ENCODE results near the gene ZCCHC8. TPM values are rescaled to one million over a fixed set of nuclear protein-coding genes. Genes with fewer than 3 reads are reported as not detected.

ZCCHC8 gene
- polyA plus RNA-seq, 2 of the 4 experiments (the other 2 are of a cell fraction), result 20.9 to 40.1 TPM

DNA sequence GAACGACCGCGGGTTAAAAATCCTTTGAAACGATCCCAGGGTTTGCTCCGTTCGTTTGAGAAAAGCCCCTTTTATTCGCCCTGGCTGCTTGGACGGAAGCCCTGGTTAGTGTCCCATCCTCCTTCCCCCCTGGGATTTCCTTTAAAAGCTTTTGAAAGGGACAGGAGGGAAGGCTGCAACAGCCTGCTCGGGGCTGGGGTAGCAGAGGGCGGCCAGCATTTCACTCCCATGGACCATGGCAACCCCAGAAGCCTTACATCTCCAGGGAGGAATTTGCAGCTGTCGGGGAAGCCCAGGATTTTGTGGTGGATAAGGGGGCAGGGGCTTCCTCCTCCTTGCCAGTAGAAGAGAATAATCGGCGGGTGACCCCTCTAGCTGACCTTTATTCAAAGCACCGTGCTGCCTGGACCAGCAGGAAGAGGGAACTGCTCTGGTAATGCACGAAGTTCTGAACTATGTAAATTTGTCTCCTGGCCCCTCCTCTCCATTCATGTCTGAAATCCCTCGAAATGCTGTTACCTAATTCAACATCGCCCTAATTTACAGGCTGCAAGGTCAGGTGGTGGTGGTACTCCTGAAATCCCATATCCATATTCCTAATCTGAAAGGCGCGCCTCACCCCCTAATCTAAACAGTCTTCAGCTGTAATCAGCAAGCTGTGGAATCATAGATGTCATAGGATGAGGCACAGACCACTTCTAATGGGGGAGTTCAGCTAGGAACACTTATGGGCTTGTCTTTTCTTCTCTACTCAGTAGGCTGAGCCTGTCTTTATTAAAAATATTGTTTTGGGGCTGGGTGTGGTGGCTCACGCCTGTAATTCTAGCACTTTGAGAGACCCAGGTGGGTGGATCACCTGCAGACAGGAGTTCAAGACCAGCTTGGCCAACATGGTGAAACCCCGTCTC lies 77.2 kb downstream of the ZCCHC8 start:
- H3K4me1 ChIP-seq, result peaks cover 39% of the 10 kb centered on the region
- WGBS (ENCODE audit: missing lambda C conversion rate), result 18% methylated on average over 21 of the region's 21 CpGs
- POLR2A ChIA-PET, result interaction anchor here (0.8 to 1.9 kb wide), 7 partner anchors 10 to 77 kb away, joined by 3 to 19 read pairs (median 6); partner anchors contain the start of gene ZCCHC8
- no peaks in the 10 kb centered on the region for H3K9me3 ChIP-seq
- DNase-seq (ENCODE audit: low read depth in 1 of 2, low spot score in 1 of 2) (peak in 1 of 2 experiments; percentile 77), ATAC-seq (peak; percentile 49 to 69), FAIRE-seq (no peak)
- TF ChIP-seq, protein P1, sequence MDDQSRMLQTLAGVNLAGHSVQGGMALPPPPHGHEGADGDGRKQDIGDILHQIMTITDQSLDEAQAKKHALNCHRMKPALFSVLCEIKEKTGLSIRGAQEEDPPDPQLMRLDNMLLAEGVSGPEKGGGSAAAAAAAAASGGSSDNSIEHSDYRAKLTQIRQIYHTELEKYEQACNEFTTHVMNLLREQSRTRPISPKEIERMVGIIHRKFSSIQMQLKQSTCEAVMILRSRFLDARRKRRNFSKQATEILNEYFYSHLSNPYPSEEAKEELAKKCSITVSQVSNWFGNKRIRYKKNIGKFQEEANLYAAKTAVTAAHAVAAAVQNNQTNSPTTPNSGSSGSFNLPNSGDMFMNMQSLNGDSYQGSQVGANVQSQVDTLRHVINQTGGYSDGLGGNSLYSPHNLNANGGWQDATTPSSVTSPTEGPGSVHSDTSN (IDR thresholded peaks at IDR 0.05), result no peak
- TF ChIP-seq EHF (CRISPR knock-in tag; IDR thresholded peaks at IDR 0.05), result no peak
- no peak for TF ChIP-seq CHD2 (IDR thresholded peaks at IDR 0.05; ENCODE audit: low read length, partially characterized antibody)
- no peak for TF ChIP-seq HOXB13 (CRISPR knock-in tag; IDR thresholded peaks at IDR 0.05; ENCODE audit: low read depth)
- TF ChIP-seq RARB (CRISPR knock-in tag; IDR thresholded peaks at IDR 0.05), result 0 out of 2 replicates have a peak, but pooled peaks have one; percentile 52
- peak in 1 of 2 experiments; percentile 59; a peak in 2 of 5 replicates for TF ChIP-seq JUN (IDR thresholded peaks at IDR 0.05)
- peak; percentile 86 for TF ChIP-seq FOSB (CRISPR knock-in tag; IDR thresholded peaks at IDR 0.05)
- no peak for TF ChIP-seq MAZ (IDR thresholded peaks at IDR 0.05; ENCODE audit: borderline replicate concordance, low read depth, low read length)
- TF ChIP-seq HOXA7 (CRISPR knock-in tag; IDR thresholded peaks at IDR 0.05), result peak; percentile 89
- TF ChIP-seq, protein P2, sequence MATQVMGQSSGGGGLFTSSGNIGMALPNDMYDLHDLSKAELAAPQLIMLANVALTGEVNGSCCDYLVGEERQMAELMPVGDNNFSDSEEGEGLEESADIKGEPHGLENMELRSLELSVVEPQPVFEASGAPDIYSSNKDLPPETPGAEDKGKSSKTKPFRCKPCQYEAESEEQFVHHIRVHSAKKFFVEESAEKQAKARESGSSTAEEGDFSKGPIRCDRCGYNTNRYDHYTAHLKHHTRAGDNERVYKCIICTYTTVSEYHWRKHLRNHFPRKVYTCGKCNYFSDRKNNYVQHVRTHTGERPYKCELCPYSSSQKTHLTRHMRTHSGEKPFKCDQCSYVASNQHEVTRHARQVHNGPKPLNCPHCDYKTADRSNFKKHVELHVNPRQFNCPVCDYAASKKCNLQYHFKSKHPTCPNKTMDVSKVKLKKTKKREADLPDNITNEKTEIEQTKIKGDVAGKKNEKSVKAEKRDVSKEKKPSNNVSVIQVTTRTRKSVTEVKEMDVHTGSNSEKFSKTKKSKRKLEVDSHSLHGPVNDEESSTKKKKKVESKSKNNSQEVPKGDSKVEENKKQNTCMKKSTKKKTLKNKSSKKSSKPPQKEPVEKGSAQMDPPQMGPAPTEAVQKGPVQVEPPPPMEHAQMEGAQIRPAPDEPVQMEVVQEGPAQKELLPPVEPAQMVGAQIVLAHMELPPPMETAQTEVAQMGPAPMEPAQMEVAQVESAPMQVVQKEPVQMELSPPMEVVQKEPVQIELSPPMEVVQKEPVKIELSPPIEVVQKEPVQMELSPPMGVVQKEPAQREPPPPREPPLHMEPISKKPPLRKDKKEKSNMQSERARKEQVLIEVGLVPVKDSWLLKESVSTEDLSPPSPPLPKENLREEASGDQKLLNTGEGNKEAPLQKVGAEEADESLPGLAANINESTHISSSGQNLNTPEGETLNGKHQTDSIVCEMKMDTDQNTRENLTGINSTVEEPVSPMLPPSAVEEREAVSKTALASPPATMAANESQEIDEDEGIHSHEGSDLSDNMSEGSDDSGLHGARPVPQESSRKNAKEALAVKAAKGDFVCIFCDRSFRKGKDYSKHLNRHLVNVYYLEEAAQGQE (IDR thresholded peaks at IDR 0.05), result no peak
- peak; percentile 40 for TF ChIP-seq POLR2A (IDR thresholded peaks at IDR 0.05; ENCODE audit: low read length)
- TF ChIP-seq TFCP2L1 (CRISPR knock-in tag; IDR thresholded peaks at IDR 0.05), result 0 out of 2 replicates have a peak, but pooled peaks have one; percentile 22
- no peak for TF ChIP-seq JUNB (IDR thresholded peaks at IDR 0.05)
- no peak for TF ChIP-seq ESRRA (IDR thresholded peaks at IDR 0.05; ENCODE audit: borderline replicate concordance, low read length)
- peak overlapping the region; percentile 100 for H3K27ac ChIP-seq
- CTCF ChIA-PET, result interaction anchor here (0.6 to 5.0 kb wide), 18 partner anchors 9 to 232 kb away, joined by 3 to 79 read pairs (median 4); partner anchors contain the start of gene ZCCHC8
- H3K4me3 ChIP-seq, result peak overlapping the region; percentile 79
- peak overlapping the region; percentile 87 for H3K4me2 ChIP-seq

DNA sequence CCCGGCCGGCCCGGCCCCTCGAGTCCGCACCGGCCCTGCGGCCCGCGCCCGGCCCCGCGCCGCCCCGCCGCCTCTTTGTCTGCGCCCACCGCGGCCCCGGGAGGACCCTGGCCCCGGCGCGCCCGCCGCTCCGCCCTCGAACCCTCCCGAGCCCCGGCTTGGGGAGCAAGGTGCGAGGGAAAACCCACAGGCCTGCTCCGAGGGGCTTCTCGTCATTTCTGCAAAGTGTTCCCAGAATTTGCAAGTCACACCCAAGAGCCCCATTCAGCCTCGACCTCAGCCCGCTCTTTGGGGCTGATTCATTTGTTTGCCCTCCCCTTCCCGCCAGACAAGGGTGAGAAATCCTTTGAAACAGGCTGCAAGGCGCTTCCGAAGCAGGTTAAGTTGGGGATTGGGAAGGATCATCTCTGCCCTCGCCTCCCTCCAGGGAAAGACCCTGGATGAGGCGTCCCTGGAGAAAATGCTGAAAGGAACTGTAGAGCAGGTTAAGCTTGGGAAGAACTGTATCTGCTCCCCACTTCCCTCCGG lies 77.9 kb downstream of the ZCCHC8 start:
- no peak for FAIRE-seq
- Histone ChIP-seq H3K4me1 (peaks cover 46% of the 10 kb centered on the region), H3K27ac (peak overlapping the region; percentile 100), H3K4me2 (peak overlapping the region; percentile 87), H3K4me3 (peak overlapping the region; percentile 79), H3K9me3 (no peaks in the 10 kb centered on the region)
- CTCF ChIA-PET, result interaction anchor here (0.6 to 5.0 kb wide), 23 partner anchors 10 to 231 kb away, joined by 3 to 79 read pairs (median 4); no protein-coding TSS in a partner anchor
- DNase-seq (ENCODE audit: low read depth in 1 of 2, low spot score in 1 of 2), result peak; percentile 35 to 76
- under 1% methylated on average over 17 of the region's 39 CpGs for WGBS (ENCODE audit: missing lambda C conversion rate)
- POLR2A ChIA-PET, result interaction anchor here (0.8 to 3.2 kb wide), 10 partner anchors 9 to 78 kb away, joined by 3 to 55 read pairs (median 6); partner anchors contain the start of gene ZCCHC8
- ATAC-seq, result peak; percentile 22 to 40
- TF ChIP-seq, protein P3, sequence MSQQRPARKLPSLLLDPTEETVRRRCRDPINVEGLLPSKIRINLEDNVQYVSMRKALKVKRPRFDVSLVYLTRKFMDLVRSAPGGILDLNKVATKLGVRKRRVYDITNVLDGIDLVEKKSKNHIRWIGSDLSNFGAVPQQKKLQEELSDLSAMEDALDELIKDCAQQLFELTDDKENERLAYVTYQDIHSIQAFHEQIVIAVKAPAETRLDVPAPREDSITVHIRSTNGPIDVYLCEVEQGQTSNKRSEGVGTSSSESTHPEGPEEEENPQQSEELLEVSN (IDR thresholded peaks at IDR 0.05; ENCODE audit: borderline replicate concordance, low read depth), result peak; percentile 86
- TF ChIP-seq RAD21 (conservative IDR thresholded peaks at IDR 0.05 in 1 of 2, IDR thresholded peaks at IDR 0.05 in 1 of 2), result no peak
- TF ChIP-seq SMC3 (IDR thresholded peaks at IDR 0.05), result no peak
- TF ChIP-seq CEBPB (IDR thresholded peaks at IDR 0.05), result no peak
- no peak for TF ChIP-seq HOXB13 (CRISPR knock-in tag; IDR thresholded peaks at IDR 0.05; ENCODE audit: low read depth)
- TF ChIP-seq RCOR1 (IDR thresholded peaks at IDR 0.05; ENCODE audit: low read depth, low read length), result no peak
- TF ChIP-seq RFX5 (IDR thresholded peaks at IDR 0.05), result no peak
- no peak for TF ChIP-seq NPAS2 (CRISPR knock-in tag; IDR thresholded peaks at IDR 0.05; ENCODE audit: borderline replicate concordance)
- TF ChIP-seq, protein P4, sequence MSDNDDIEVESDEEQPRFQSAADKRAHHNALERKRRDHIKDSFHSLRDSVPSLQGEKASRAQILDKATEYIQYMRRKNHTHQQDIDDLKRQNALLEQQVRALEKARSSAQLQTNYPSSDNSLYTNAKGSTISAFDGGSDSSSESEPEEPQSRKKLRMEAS (IDR thresholded peaks at IDR 0.05), result peak; percentile 80
- TF ChIP-seq HEYL (CRISPR knock-in tag; IDR thresholded peaks at IDR 0.05), result no peak
- TF ChIP-seq HDAC2 (IDR thresholded peaks at IDR 0.05), result no peak
- peak; percentile 49; the same call in 1 of the 2 replicates for TF ChIP-seq NFE2L2 (conservative IDR thresholded peaks at IDR 0.05; ENCODE audit: low read length)
- no peak for TF ChIP-seq CBX8 (IDR thresholded peaks at IDR 0.05)
- peak; percentile 68 for TF ChIP-seq MAFK (IDR thresholded peaks at IDR 0.05; ENCODE audit: partially characterized antibody)
- TF ChIP-seq KDM1A (IDR thresholded peaks at IDR 0.05; ENCODE audit: low read depth), result no peak
- no peak for TF ChIP-seq EHMT2 (IDR thresholded peaks at IDR 0.05; ENCODE audit: low read depth)
- TF ChIP-seq GATA3 (IDR thresholded peaks at IDR 0.05; ENCODE audit: borderline replicate concordance), result no peak
- TF ChIP-seq FOSL2 (IDR thresholded peaks at IDR 0.05), result no peak
- peak; percentile 51 for TF ChIP-seq FOSL2 (CRISPR knock-in tag; IDR thresholded peaks at IDR 0.05)
- TF ChIP-seq, protein P5, sequence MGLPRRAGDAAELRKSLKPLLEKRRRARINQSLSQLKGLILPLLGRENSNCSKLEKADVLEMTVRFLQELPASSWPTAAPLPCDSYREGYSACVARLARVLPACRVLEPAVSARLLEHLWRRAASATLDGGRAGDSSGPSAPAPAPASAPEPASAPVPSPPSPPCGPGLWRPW (IDR thresholded peaks at IDR 0.05), result no peak
